MCF 10A (cell line): ENCODE results near the gene PNMA6A. TPM values are rescaled to one million over a fixed set of nuclear protein-coding genes. Genes with fewer than 3 reads are reported as not detected.

Experiments
- BruUV-seq: library from RNA; stranded (reverse); fragments of 400-500 nt; replicated peaks from 2 replicates; lab custom pipeline; 2021; lab: Mats Ljungman, UMichigan
- CTCF ChIA-PET: fragments of 300-600 bp; sonication (Branson Sonifier 250); formaldehyde crosslinking; extraction: SDS; loops from one replicate; lab custom pipeline; 2021; ENCODE audit warnings: antibody characterized with exemption, inconsistent platforms; lab: Yijun Ruan, JAX
- POLR2A ChIA-PET: fragments of 300-600, 350-650 bp; sonication (Branson Sonifier 250); formaldehyde crosslinking; extraction: SDS; loops from one replicate; lab custom pipeline; 2020; ENCODE audit warnings: antibody characterized with exemption, inconsistent platforms; lab: Yijun Ruan, JAX
- DNase-seq: peaks from one replicate; pipeline ENCODE4 v3.0.0-alpha.2; 2018; ENCODE audit not compliant: unreplicated experiment
- H3K27ac Mint-ChIP-seq: one replicate; pipeline ENCODE4 v1.8.0; 2022; ENCODE audit warnings: mild to moderate bottlenecking, low read depth, mixed read lengths; ENCODE audit not compliant: unreplicated experiment
- H3K27me3 Mint-ChIP-seq: one replicate; pipeline ENCODE4 v1.8.0; 2022; ENCODE audit warnings: mixed read lengths; ENCODE audit not compliant: insufficient read depth, unreplicated experiment
- H3K36me3 Mint-ChIP-seq: one replicate; pipeline ENCODE4 v1.8.0; 2022; ENCODE audit warnings: mild to moderate bottlenecking, moderate library complexity, mixed read lengths; ENCODE audit not compliant: insufficient read depth, unreplicated experiment
- H3K4me1 Mint-ChIP-seq: one replicate; pipeline ENCODE4 v1.8.0; 2022; ENCODE audit warnings: mixed read lengths; ENCODE audit not compliant: insufficient read depth, unreplicated experiment
- H3K4me3 Mint-ChIP-seq: one replicate; pipeline ENCODE4 v1.8.0; 2022; ENCODE audit warnings: mild to moderate bottlenecking, moderate library complexity, mixed read lengths; ENCODE audit not compliant: unreplicated experiment
- H3K9me3 Mint-ChIP-seq: one replicate; pipeline ENCODE4 v1.8.0; 2022; ENCODE audit warnings: mixed read lengths; ENCODE audit not compliant: unreplicated experiment
- intact Hi-C: fragments of 100-400 bp; cut with micrococcal nuclease; formaldehyde crosslinking; loops from 2 replicates; pipeline ENCODE4 v1.14.1; 2022
- total RNA-seq: library from RNA; stranded (reverse); gene quantifications from 2 replicates; pipeline ENCODE4 v1.2.3, GENCODE V29; 2022
- TF ChIP-seq, protein P1 (sequence below): fragments of 200-600 bp; IDR thresholded peaks from one replicate; pipeline ENCODE4 v1.8.0; 2022; ENCODE audit warnings: antibody characterized with exemption, mild to moderate bottlenecking; ENCODE audit not compliant: unreplicated experiment

The PNMA6A gene
- total RNA-seq, 1 experiment from 2014 or later = not detected

DNA sequence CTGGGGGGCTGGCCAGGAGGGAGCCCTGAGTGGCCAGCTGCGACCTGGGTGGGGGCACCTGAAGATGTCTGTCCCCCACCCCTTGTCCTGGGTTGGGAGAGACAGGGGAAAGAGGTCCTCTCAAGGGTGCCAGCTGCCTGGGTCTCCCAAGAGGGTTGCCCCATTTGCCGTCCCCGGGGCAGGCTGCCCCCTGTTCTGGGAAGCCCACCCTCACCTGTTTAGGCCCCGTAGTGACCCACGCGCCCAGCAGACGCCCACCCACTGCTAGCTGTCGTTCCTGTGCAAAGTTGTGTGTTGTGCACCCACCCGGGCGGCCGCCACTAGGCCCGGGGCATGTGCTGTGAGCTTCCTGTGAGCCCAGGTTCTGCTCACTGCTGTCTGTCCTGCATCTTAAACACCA lies 41.5 kb upstream of the PNMA6A start:
- no peak overlapping the region for H3K27ac Mint-ChIP-seq
- H3K36me3 Mint-ChIP-seq = no peaks in the 10 kb centered on the region
- H3K4me1 Mint-ChIP-seq = no peaks in the 10 kb centered on the region
- no peaks in the 10 kb centered on the region for H3K27me3 Mint-ChIP-seq
- no peak for DNase-seq
- TF ChIP-seq, protein P1, sequence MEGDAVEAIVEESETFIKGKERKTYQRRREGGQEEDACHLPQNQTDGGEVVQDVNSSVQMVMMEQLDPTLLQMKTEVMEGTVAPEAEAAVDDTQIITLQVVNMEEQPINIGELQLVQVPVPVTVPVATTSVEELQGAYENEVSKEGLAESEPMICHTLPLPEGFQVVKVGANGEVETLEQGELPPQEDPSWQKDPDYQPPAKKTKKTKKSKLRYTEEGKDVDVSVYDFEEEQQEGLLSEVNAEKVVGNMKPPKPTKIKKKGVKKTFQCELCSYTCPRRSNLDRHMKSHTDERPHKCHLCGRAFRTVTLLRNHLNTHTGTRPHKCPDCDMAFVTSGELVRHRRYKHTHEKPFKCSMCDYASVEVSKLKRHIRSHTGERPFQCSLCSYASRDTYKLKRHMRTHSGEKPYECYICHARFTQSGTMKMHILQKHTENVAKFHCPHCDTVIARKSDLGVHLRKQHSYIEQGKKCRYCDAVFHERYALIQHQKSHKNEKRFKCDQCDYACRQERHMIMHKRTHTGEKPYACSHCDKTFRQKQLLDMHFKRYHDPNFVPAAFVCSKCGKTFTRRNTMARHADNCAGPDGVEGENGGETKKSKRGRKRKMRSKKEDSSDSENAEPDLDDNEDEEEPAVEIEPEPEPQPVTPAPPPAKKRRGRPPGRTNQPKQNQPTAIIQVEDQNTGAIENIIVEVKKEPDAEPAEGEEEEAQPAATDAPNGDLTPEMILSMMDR = no peak
- no peak overlapping the region for H3K4me3 Mint-ChIP-seq
- BruUV-seq = no TSS peak
- peaks cover 2% of the 10 kb centered on the region for H3K9me3 Mint-ChIP-seq
- CTCF ChIA-PET = interaction anchor here (0.6 kb wide), 1 partner anchor 717 kb away, joined by 4 read pairs; no protein-coding TSS in a partner anchor
- intact Hi-C loops = no loop called here
- POLR2A ChIA-PET = no interaction called here

DNA sequence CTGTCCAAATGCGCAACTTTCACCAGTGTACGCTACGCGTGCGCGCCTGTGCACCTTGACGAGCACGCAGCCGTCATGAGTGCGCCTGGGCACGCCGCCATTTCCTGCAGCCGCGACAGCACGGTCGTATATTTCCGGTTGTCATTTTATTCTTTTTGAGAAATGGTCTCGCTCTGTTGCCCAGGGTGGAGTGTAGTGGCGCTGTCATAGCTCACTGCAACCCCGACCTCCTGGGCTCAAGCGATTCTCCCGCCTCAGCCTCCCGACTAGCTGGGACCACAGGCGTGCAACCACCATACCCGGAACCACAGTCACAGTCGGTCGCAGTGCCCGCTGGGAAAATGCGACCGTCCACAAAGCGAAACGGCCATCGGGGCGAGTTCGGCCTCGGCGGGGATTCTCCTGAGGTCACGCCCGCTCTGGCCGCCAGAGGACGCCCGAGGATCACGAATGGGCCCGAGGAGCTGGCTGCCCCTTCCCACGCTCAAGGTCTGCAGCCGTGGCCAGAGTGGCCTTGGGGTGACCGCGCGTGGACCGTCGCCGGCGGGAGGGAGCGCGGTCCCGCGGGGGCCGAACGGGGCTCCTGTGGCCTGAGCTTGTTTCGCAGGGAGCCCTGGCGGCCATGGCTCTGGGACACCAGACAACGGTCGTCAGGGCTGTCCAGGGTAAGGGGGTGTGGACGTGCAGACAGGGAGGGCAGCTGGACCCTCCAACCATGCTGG lies 39.7 kb upstream of the PNMA6A start:
- no TSS peak for BruUV-seq
- Mint-ChIP-seq H3K4me1 (no peaks in the 10 kb centered on the region), H3K27ac (no peak overlapping the region), H3K9me3 (peaks cover 7% of the 10 kb centered on the region), H3K27me3 (no peaks in the 10 kb centered on the region), H3K4me3 (no peak overlapping the region), H3K36me3 (no peaks in the 10 kb centered on the region)
- TF ChIP-seq, protein P1 = peak; percentile 63
- peak; percentile 43 for DNase-seq
- intact Hi-C loops = loop anchor here (2.0 kb wide), 1 partner anchor 474 kb away; no protein-coding TSS in a partner anchor
- CTCF ChIA-PET = interaction anchor here (0.6 to 1.6 kb wide), 10 partner anchors 9 to 646 kb away, joined by 3 to 8 read pairs (median 3); no protein-coding TSS in a partner anchor
- POLR2A ChIA-PET = no interaction called here

DNA sequence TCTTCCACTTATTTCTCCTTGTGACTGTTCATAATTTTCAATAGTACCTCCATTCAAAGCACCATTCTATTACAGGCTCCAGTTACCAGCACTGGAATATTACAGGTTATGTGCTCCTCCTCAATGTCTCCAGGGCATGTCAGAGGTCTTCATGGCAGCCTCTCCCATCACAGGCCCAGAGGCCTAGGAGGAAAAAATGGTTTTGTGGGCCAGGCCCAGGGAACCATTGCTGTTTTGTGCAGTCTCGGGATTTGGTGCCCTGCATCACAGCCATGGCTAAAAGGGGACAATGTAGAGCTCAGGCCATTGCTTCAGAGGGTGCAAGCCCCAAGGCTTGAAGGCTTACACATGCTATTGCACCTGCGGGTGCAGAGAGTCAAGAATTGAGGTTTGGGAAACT lies 23.2 kb upstream of the PNMA6A start:
- no peaks in the 10 kb centered on the region for H3K4me1 Mint-ChIP-seq
- TF ChIP-seq, protein P1 = no peak
- H3K36me3 Mint-ChIP-seq = no peaks in the 10 kb centered on the region
- DNase-seq = no peak
- POLR2A ChIA-PET = no interaction called here
- intact Hi-C loops = no loop called here
- peaks cover 19% of the 10 kb centered on the region for H3K9me3 Mint-ChIP-seq
- BruUV-seq = no TSS peak
- CTCF ChIA-PET = interaction anchor here (1.1 kb wide), 1 partner anchor 12 kb away, joined by 5 read pairs; no protein-coding TSS in a partner anchor
- H3K4me3 Mint-ChIP-seq = no peak overlapping the region
- H3K27ac Mint-ChIP-seq = no peak overlapping the region
- H3K27me3 Mint-ChIP-seq = peaks cover 17% of the 10 kb centered on the region

DNA sequence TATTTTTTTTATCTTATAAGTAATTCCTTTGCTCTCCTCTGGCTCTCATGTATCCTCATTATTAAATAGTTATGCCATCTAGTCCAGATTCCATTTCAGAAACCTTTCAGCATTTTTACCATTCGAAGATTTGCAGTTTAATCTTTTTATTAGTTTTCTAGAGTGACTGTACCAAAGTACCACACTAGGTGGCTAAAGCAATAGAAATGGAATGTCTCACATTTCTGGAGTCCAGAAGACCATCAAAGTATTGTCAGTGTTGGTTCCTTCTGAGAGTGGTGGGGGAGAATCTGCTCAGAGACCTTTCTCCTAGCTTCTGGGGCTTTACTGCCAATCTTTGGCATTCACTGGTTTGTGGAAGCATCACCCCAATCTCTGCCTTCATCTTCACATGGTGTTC lies 19.7 kb upstream of the PNMA6A start:
- CTCF ChIA-PET = interaction anchor here (1.2 kb wide), 1 partner anchor 12 kb away, joined by 3 read pairs; no protein-coding TSS in a partner anchor

More for the DNA sequence above, 19.7 kb upstream of the PNMA6A start:
- POLR2A ChIA-PET = no interaction called here
- no peaks in the 10 kb centered on the region for H3K36me3 Mint-ChIP-seq
- no peak for DNase-seq
- intact Hi-C loops = no loop called here
- TF ChIP-seq, protein P1 = no peak
- peaks cover 19% of the 10 kb centered on the region for H3K9me3 Mint-ChIP-seq
- H3K4me1 Mint-ChIP-seq = no peaks in the 10 kb centered on the region
- no peak overlapping the region for H3K27ac Mint-ChIP-seq
- H3K27me3 Mint-ChIP-seq = peaks cover 17% of the 10 kb centered on the region
- no peak overlapping the region for H3K4me3 Mint-ChIP-seq
- no TSS peak for BruUV-seq
